ENCODE measurements around the gene WDFY2.

WDFY2 gene

GRCh38 chr13:51601601-51602565 lies 17.6 kb downstream of the WDFY2 start:
- DNase-seq (ENCODE audit: low read depth) = peak; percentile 58
- TF ChIP-seq, protein P1, sequence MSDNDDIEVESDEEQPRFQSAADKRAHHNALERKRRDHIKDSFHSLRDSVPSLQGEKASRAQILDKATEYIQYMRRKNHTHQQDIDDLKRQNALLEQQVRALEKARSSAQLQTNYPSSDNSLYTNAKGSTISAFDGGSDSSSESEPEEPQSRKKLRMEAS (IDR thresholded peaks at IDR 0.05; ENCODE audit: low read depth, low read length) = no peak
- TF ChIP-seq POLR2A (IDR thresholded peaks at IDR 0.05; ENCODE audit: extremely low read depth, insufficient read length) (no peak), MYC (IDR thresholded peaks at IDR 0.05; ENCODE audit: low read depth, low read length) (no peak), CTCF (IDR thresholded peaks at IDR 0.05; ENCODE audit: low read depth, low read length) (no peak)
- no peak overlapping the region for H3K4me3 ChIP-seq (ENCODE audit: low read depth, low read length)

- H3K4me3 ChIP-seq (ENCODE audit: low read depth, low read length) = no peak overlapping the region
- TF ChIP-seq, protein P1 (IDR thresholded peaks at IDR 0.05; ENCODE audit: low read depth, low read length) = no peak
- no peak for TF ChIP-seq CTCF (IDR thresholded peaks at IDR 0.05; ENCODE audit: low read depth, low read length)
- TF ChIP-seq POLR2A (IDR thresholded peaks at IDR 0.05; ENCODE audit: extremely low read depth, insufficient read length) = no peak
- TF ChIP-seq MYC (IDR thresholded peaks at IDR 0.05; ENCODE audit: low read depth, low read length) = no peak
- DNase-seq (ENCODE audit: low read depth) = no peak
These were observed 19.5 kb downstream of the WDFY2 start for GRCh38 chr13:51603716-51604115.

DNA sequence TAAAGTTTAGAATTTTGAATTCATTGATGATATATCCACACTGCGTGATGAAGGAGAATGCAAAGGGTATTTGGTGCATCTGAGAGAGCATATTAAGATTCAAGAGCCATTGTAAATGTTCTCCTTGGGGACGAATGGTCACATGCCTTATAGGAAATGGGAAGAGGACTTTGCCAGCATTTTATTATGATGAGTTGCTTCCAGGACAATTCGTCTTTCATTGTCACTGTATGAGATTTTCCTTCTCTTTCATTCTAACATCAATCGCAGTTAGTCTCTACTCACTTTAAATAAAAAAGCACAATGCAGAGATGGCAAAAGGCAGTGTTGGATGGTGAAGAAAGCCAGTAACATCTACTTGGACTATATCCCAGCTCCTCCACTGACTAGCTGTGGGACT lies 21.4 kb downstream of the WDFY2 start:
- DNase-seq (ENCODE audit: low read depth) = no peak
- TF ChIP-seq MYC (IDR thresholded peaks at IDR 0.05; ENCODE audit: low read depth, low read length) (no peak), CTCF (IDR thresholded peaks at IDR 0.05; ENCODE audit: low read depth, low read length) (no peak), POLR2A (IDR thresholded peaks at IDR 0.05; ENCODE audit: extremely low read depth, insufficient read length) (no peak)
- TF ChIP-seq, protein P1 (IDR thresholded peaks at IDR 0.05; ENCODE audit: low read depth, low read length) = no peak
- no peak overlapping the region for H3K4me3 ChIP-seq (ENCODE audit: low read depth, low read length)

DNA sequence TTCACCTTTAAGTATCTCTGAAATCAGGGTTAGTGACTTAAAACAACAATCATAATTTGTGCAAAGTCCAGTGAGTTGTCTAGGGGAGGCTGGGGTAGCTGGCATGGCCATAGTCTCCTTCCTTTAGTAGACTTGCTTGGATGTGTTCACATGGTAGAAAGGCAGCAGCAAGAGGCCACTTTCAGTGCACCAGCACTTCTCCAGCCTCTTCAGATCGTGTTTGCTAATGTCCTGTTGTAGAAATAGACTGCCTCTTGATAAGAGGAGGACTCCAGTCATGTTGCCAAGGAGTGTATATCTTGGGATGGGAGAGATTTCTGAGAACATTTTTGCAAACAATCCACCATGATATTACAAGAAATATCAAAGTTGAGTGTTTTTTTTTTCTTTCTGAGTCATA lies 22.9 kb downstream of the WDFY2 start:
- no peak overlapping the region for H3K4me3 ChIP-seq (ENCODE audit: low read depth, low read length)
- no peak for TF ChIP-seq POLR2A (IDR thresholded peaks at IDR 0.05; ENCODE audit: extremely low read depth, insufficient read length)
- TF ChIP-seq CTCF (IDR thresholded peaks at IDR 0.05; ENCODE audit: low read depth, low read length) = no peak
- no peak for TF ChIP-seq MYC (IDR thresholded peaks at IDR 0.05; ENCODE audit: low read depth, low read length)
- TF ChIP-seq, protein P1 (IDR thresholded peaks at IDR 0.05; ENCODE audit: low read depth, low read length) = no peak
- no peak for DNase-seq (ENCODE audit: low read depth)

DNA sequence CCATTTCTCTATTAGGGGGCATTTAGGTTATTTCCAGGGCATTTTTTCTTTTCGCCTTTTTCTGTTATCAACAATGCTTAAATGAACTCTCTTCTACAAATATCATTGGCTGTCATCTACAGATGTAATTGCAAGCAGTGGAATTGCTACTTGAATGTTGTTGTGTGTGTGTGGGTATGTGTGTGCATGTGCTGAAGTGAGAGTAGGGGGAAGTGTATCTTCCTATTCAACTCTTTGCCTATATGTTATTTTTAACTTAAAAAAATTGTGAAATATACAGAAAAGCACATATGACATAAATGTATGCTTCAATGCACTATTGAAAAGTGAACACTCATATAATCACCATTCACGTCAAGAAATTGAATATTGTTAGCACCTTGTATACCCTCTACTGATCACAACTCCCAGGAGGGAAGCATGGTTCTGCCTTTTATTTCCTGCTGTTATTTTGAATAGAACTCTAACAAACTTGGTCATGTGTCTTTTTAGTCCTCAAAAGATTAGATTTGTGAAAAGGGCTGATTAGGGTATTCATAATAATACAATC lies 24.7 kb downstream of the WDFY2 start:
- no peak overlapping the region for H3K4me3 ChIP-seq (ENCODE audit: low read depth, low read length)
- TF ChIP-seq MYC (IDR thresholded peaks at IDR 0.05; ENCODE audit: low read depth, low read length) (no peak), CTCF (IDR thresholded peaks at IDR 0.05; ENCODE audit: low read depth, low read length) (no peak), POLR2A (IDR thresholded peaks at IDR 0.05; ENCODE audit: extremely low read depth, insufficient read length) (no peak)
- TF ChIP-seq, protein P1 (IDR thresholded peaks at IDR 0.05; ENCODE audit: low read depth, low read length) = no peak
- no peak for DNase-seq (ENCODE audit: low read depth)

All from NB4 (cell line).